ENCODE results near the gene NCOA7.

NCOA7 gene

DNA sequence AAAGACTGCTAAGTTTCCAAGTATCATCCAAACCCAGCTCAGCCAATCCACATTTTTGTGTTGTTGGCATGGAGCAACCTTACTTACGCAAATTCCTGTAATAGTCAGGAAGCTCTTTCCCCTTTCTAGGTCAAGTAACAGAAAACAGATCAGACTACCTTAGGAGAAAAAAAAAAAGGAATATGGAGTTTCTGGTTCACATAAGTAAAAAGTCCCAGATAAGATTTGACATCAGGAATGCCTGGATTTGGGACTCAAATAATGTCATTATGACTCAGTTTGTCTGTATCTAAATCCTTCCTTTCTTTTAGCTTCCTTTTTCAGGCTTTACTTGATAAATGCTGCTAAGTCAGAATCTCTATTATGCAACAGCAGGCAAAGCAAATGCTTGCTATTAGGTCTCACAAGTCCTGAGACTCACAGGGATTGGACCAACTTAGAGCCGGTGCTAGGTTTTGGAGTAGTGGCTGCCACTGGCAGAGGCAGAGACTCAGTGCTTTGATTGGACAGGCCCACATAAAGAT, 44.5 kb downstream of the NCOA7 start:
- Histone ChIP-seq H3K4me3 (ENCODE audit: low read depth in 1 of 2, low read length in 1 of 2) (no peak overlapping the region), H3K27me3 (no peaks in the 10 kb centered on the region), H3K4me1 (ENCODE audit: control insufficient read depth in 1 of 2, insufficient read depth in 1 of 2, low read depth in 1 of 2, low read length in 1 of 2) (peaks cover 54 to 58% of the 10 kb centered on the region in 2 experiments), H3K36me3 (no peaks in the 10 kb centered on the region), H3K27ac (peak overlapping the region; percentile 65), H3K9me3 (no peaks in the 10 kb centered on the region)
- TF ChIP-seq CTCF (IDR thresholded peaks at IDR 0.05), result no peak

DNA sequence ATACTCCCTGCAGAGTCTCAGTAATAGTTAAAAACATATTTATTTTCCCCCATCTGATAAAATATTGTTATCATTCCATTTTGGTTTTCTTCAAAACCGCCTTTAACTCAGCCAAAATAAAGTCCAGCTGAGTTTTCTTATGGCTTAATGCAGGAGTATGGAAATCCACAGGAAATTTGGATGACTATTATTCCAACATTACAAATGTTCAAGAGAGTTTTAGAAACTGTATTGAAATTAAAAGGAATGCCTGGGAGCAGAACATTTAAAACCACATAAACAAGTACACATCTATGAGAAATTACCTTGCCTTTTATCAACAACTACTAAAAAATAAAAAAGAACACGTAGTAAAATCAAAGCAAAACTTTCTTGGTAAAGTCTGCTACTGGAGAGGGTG, 45.7 kb downstream of the NCOA7 start:
- Histone ChIP-seq H3K27me3 (no peaks in the 10 kb centered on the region), H3K27ac (peak overlapping the region; percentile 65), H3K4me3 (ENCODE audit: low read depth in 1 of 2, low read length in 1 of 2) (no peak overlapping the region), H3K4me1 (ENCODE audit: control insufficient read depth in 1 of 2, insufficient read depth in 1 of 2, low read depth in 1 of 2, low read length in 1 of 2) (peaks cover 53 to 58% of the 10 kb centered on the region in 2 experiments), H3K36me3 (no peaks in the 10 kb centered on the region), H3K9me3 (no peaks in the 10 kb centered on the region)
- no peak for TF ChIP-seq CTCF (IDR thresholded peaks at IDR 0.05)

DNA sequence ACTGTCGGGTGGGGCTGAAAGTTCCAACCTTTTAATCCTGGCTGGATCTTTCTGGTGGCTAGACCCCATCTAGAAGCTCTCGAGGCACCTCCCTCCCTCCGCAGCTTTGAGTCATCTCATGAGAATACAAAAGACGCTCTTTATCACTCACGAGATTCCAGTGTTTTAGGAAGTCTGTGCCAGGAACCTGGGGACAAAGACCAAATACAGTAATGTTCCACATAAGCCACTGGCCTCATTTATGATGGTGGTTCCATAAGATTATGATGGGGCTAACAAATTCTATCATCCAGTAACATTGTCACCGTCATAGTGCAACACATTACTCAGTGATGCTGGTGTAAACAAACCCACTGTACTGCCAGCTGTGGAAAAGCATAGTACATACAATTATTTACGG, 48.7 kb downstream of the NCOA7 start:
- Histone ChIP-seq H3K36me3 (no peaks in the 10 kb centered on the region), H3K4me1 (ENCODE audit: control insufficient read depth in 1 of 2, insufficient read depth in 1 of 2, low read depth in 1 of 2, low read length in 1 of 2) (peaks cover 36 to 43% of the 10 kb centered on the region in 2 experiments), H3K27ac (no peak overlapping the region), H3K9me3 (no peaks in the 10 kb centered on the region), H3K27me3 (no peaks in the 10 kb centered on the region), H3K4me3 (ENCODE audit: low read depth in 1 of 2, low read length in 1 of 2) (no peak overlapping the region)
- TF ChIP-seq CTCF (IDR thresholded peaks at IDR 0.05), result no peak

DNA sequence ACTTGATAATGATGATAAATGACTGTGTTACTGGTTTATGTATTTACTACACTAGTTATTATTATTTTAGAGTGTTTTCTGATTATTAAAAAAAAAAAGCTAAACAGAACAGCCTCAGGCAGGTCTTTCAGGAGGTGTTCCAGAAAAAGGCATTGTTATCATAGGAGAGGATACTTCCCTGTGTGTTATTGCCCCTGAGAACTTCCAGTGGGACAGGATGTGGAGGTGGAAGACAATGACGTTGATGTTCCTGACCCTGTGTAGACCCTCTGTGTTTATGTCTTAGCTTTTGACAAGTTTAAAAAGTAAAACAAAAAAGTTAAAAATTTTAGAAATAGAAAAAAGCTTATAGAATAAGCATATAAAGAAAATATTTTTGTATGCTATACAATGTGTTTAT, 49.1 kb downstream of the NCOA7 start:
- Histone ChIP-seq H3K36me3 (no peaks in the 10 kb centered on the region), H3K4me3 (ENCODE audit: low read depth in 1 of 2, low read length in 1 of 2) (no peak overlapping the region), H3K27me3 (no peaks in the 10 kb centered on the region), H3K9me3 (no peaks in the 10 kb centered on the region), H3K4me1 (ENCODE audit: control insufficient read depth in 1 of 2, insufficient read depth in 1 of 2, low read depth in 1 of 2, low read length in 1 of 2) (peaks cover 32 to 39% of the 10 kb centered on the region in 2 experiments), H3K27ac (no peak overlapping the region)
- no peak for TF ChIP-seq CTCF (IDR thresholded peaks at IDR 0.05)

DNA sequence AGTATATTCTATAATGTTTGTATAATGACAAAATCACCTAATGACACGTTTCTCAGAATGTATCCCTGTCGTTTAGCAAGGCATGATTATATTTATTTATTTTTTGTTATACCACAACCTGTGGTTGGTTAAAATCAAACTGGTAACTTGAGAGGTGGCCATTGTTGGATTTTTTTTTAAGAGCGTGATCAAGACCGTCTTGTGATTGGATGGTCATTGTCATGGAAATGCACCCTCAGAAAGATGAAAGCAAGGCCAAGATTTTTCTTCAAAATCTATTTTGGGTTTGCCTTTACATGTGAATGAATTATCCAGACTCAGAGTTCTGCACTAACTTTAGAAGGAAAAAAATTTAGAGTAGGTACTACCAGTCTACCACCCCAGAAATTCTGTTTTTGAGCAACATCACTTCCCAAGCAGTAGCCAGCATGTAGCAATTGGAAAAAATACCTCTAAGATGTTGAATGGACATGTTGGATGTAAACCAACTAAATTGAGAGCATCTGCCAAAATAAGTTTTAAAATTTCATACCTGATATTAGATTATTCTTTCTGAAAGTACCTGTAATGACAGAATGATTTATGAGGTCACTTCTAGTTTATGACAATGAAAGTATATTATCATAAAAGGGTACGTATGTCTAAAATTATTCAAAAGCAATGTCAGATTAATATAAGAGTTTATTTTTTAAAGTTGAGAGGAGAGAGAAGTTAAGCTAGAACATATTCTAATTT, 50.8 kb downstream of the NCOA7 start:
- Histone ChIP-seq H3K4me3 (ENCODE audit: low read depth in 1 of 2, low read length in 1 of 2) (no peak overlapping the region), H3K27ac (no peak overlapping the region), H3K9me3 (no peaks in the 10 kb centered on the region), H3K4me1 (ENCODE audit: control insufficient read depth in 1 of 2, insufficient read depth in 1 of 2, low read depth in 1 of 2, low read length in 1 of 2) (peaks cover 18 to 24% of the 10 kb centered on the region in 2 experiments), H3K36me3 (no peaks in the 10 kb centered on the region), H3K27me3 (no peaks in the 10 kb centered on the region)
- TF ChIP-seq CTCF (IDR thresholded peaks at IDR 0.05), result no peak

Data from neutrophil (primary cell).